Renal cortex interstitium (tissue), 3 donors: ENCODE results near the gene POFUT1. TPM values are rescaled to one million over a fixed set of nuclear protein-coding genes. Genes with fewer than 3 reads are reported as not detected.

ENCODE experiments used
- polyA plus RNA-seq, 3 donors: library from polyadenylated mRNA; unstranded; fragments of 120-200 nt; gene quantifications; one replicate each; pipeline ENCODE4 v1.2.1, GENCODE V29; 2013; ENCODE audit not compliant: insufficient read length in 3 of 3

The POFUT1 gene
- polyA plus RNA-seq, 3 donors = 40.8 to 45.0 (median 41.7) TPM

Other genes with a start within 250 kb of the POFUT1 start
- gene XKR7, start 239.7 kb upstream of the POFUT1 start, polyA plus RNA-seq = under 1 TPM; 0.34 to 0.39 (median 0.36) TPM
- 1 to 10 TPM; 5.8 to 8.1 (median 7.9) TPM for gene CCM2L, start 197.4 kb upstream of the POFUT1 start, polyA plus RNA-seq
- 1 to 10 TPM; 2.2 to 3.3 (median 3.2) TPM for gene HCK, start 155.6 kb upstream of the POFUT1 start, polyA plus RNA-seq
- gene TM9SF4, start 98.2 kb upstream of the POFUT1 start, polyA plus RNA-seq = 10 to 100 TPM; 66.5 to 73.0 (median 68.9) TPM
- gene PLAGL2, start 137 bp upstream of the POFUT1 start, polyA plus RNA-seq = 10 to 100 TPM; 20.3 to 21.7 (median 21.4) TPM
- gene KIF3B, start 69.8 kb downstream of the POFUT1 start, polyA plus RNA-seq = 10 to 100 TPM; 42.5 to 43.5 (median 43.0) TPM
- gene ASXL1, start 150.5 kb downstream of the POFUT1 start, polyA plus RNA-seq = 10 to 100 TPM; 61.9 to 78.5 (median 72.4) TPM